Activated naive CD8-positive, alpha-beta T cell treated with anti-CD3 and anti-CD28 coated beads, Interleukin-2, amount 50 U/mL, for 16 hours (primary cell): ENCODE results near the gene ULBP2.
"Not testable (repeated sequence)": the region's sequence is repeated elsewhere in the genome, so short reads cannot be mapped to it uniquely, and the experiment has no call there.

Source experiments
- DNase-seq: peaks from one replicate; pipeline ENCODE4 v3.0.0-alpha.2; 2020; ENCODE audit warnings: low read depth, low spot score

Gene ULBP2

GRCh38 chr6:149967591-149967990 is 25.8 kb downstream of the ULBP2 start:
- DNase-seq, result no peak

GRCh38 chr6:149967999-149968398 is 26.2 kb downstream of the ULBP2 start:
- DNase-seq, result not testable (repeated sequence)

GRCh38 chr6:149968909-149969308 is 27.1 kb downstream of the ULBP2 start:
- not testable (repeated sequence) for DNase-seq

- no peak for DNase-seq
These were observed 27.8 kb downstream of the ULBP2 start for GRCh38 chr6:149969635-149970034.

GRCh38 chr6:149974394-149974793 is 32.6 kb downstream of the ULBP2 start:
- DNase-seq, result not testable (repeated sequence)

- no peak for DNase-seq
These were observed 33.0 kb downstream of the ULBP2 start for GRCh38 chr6:149974825-149975224.

GRCh38 chr6:149975400-149975799 is 33.6 kb downstream of the ULBP2 start:
- DNase-seq, result no peak

GRCh38 chr6:149977221-149977620 is 35.4 kb downstream of the ULBP2 start:
- DNase-seq, result no peak

GRCh38 chr6:149978610-149979009 is 36.8 kb downstream of the ULBP2 start:
- DNase-seq, result no peak

GRCh38 chr6:149979293-149979692 is 37.5 kb downstream of the ULBP2 start:
- no peak for DNase-seq

- DNase-seq, result no peak
These were observed 41.3 kb downstream of the ULBP2 start for GRCh38 chr6:149983145-149983544.

- no peak for DNase-seq
These were observed 43.0 kb downstream of the ULBP2 start for GRCh38 chr6:149984773-149985172.

GRCh38 chr6:149985481-149985937 is 43.7 kb downstream of the ULBP2 start:
- no peak for DNase-seq

- no peak for DNase-seq
These were observed 45.8 kb downstream of the ULBP2 start for GRCh38 chr6:149987602-149988107.

- DNase-seq, result no peak
These were observed 46.9 kb downstream of the ULBP2 start for GRCh38 chr6:149988550-149989346.

GRCh38 chr6:149990212-149990660 is 48.4 kb downstream of the ULBP2 start:
- no peak for DNase-seq

GRCh38 chr6:149990661-149991471 is 49.1 kb downstream of the ULBP2 start:
- no peak for DNase-seq

GRCh38 chr6:149991472-149991795 is 49.6 kb downstream of the ULBP2 start:
- DNase-seq, result not testable (repeated sequence)

- DNase-seq, result no peak
These were observed 50.0 kb downstream of the ULBP2 start for GRCh38 chr6:149991838-149992237.

- no peak for DNase-seq
These were observed 53.5 kb downstream of the ULBP2 start for GRCh38 chr6:149995235-149995750.

GRCh38 chr6:149995971-149996370 is 54.2 kb downstream of the ULBP2 start:
- DNase-seq, result no peak
